ENCODE results near the gene MAB21L4.

Gene MAB21L4

DNA sequence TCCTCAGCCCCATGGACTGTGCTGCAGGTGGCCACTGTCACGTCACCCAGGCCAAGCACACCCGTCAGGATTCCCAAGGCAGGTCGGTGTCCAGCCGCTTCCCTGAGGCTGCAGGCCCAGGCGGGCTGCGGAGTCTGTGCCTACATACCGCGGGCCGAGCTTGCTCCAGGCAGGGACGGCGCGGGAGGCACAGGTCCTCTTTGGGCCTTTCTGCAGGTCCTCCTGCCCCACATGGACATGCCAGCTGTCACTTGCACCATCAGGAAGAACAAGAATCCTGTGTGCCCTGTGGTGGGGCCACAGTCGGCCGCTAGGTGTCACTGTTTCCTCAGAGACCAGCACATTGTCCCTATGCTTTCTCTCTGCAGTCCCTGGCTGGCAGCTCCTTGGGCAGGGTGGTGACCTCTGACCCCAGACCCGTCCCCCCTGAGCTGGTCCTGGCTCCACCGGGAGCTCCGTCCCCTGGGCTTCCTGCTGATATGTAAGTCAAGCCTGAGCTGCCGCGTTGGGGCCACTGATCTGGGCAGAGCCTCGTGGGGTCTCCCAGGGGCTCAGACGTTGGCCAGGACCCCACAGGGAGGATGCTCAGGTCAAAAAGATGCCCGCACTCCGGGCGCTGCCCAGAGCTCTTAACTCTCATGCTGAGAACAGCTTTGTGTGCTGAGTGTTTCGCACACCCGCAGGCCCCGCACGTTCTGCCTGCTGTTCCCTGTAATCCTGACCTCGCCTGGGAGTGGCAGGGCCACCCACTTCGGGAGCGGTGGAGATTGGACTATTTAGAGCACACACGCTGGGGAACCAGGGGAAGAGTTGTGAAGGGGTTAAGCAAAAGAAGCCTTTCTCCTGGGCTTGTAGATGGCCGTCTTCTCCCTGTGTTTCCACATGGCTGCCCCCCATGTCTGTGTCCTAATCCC lies 44.6 kb downstream of the MAB21L4 start:
- Histone ChIP-seq H3K36me3 (ENCODE audit: control insufficient read depth, insufficient read depth, low read length) (no peaks in the 10 kb centered on the region), H3K27me3 (replicated peaks; ENCODE audit: control insufficient read depth, insufficient read depth, low read length) (no peaks in the 10 kb centered on the region), H3K4me3 (replicated peaks; ENCODE audit: low read depth, low read length) (no peak overlapping the region)
- TF ChIP-seq, protein P1, sequence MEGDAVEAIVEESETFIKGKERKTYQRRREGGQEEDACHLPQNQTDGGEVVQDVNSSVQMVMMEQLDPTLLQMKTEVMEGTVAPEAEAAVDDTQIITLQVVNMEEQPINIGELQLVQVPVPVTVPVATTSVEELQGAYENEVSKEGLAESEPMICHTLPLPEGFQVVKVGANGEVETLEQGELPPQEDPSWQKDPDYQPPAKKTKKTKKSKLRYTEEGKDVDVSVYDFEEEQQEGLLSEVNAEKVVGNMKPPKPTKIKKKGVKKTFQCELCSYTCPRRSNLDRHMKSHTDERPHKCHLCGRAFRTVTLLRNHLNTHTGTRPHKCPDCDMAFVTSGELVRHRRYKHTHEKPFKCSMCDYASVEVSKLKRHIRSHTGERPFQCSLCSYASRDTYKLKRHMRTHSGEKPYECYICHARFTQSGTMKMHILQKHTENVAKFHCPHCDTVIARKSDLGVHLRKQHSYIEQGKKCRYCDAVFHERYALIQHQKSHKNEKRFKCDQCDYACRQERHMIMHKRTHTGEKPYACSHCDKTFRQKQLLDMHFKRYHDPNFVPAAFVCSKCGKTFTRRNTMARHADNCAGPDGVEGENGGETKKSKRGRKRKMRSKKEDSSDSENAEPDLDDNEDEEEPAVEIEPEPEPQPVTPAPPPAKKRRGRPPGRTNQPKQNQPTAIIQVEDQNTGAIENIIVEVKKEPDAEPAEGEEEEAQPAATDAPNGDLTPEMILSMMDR (IDR thresholded peaks at IDR 0.05; ENCODE audit: insufficient read depth, low read length, poor library complexity, severe bottlenecking) = peak; percentile 92
- DNase-seq (ENCODE audit: extremely low read depth, insufficient read length) = peak; percentile 55

DNA sequence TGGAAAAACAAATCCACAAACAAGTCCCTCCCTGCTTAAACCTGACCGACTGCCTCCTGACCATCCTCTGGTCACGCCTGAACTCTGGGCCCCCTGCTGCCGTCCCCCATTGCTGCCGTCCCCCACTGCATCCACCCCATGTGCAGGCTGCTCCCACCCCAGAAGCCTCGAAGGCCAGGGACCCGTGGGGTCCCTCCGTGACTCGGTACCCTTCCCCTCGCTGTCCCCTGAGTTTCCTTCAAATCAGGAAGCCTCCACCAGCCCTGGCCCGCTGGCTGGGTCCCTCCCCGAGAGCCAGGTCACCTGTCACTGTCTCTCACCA lies 45.2 kb downstream of the MAB21L4 start:
- Histone ChIP-seq H3K36me3 (ENCODE audit: control insufficient read depth, insufficient read depth, low read length) (no peaks in the 10 kb centered on the region), H3K27me3 (replicated peaks; ENCODE audit: control insufficient read depth, insufficient read depth, low read length) (no peaks in the 10 kb centered on the region), H3K4me3 (replicated peaks; ENCODE audit: low read depth, low read length) (no peak overlapping the region)
- no peak for DNase-seq (ENCODE audit: extremely low read depth, insufficient read length)
- TF ChIP-seq, protein P1 (IDR thresholded peaks at IDR 0.05; ENCODE audit: insufficient read depth, low read length, poor library complexity, severe bottlenecking) = no peak

DNA sequence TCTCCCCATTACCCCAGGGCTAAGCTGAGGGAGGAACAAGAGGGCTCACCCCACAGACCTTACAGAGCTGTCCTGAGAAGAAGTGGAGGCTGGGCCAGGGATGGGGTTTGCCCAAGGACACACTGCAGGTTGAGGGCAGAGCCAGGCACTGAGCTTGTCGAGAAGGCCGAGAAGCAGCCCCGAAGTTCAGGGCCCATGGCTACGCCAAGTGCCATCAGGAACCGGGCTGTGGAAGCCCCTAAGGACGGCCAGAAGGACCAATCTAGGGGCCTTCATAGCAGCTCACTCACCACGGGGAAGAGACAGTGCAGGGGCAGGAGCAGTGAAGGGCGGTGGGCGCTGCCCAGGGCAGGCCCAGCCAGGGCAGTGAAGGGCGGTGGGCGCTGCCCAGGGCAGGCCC lies 45.9 kb downstream of the MAB21L4 start:
- TF ChIP-seq, protein P1 (IDR thresholded peaks at IDR 0.05; ENCODE audit: insufficient read depth, low read length, poor library complexity, severe bottlenecking) = no peak
- H3K4me3 ChIP-seq (replicated peaks; ENCODE audit: low read depth, low read length) = no peak overlapping the region
- H3K27me3 ChIP-seq (replicated peaks; ENCODE audit: control insufficient read depth, insufficient read depth, low read length) = no peaks in the 10 kb centered on the region
- no peaks in the 10 kb centered on the region for H3K36me3 ChIP-seq (ENCODE audit: control insufficient read depth, insufficient read depth, low read length)
- no peak for DNase-seq (ENCODE audit: extremely low read depth, insufficient read length)

DNA sequence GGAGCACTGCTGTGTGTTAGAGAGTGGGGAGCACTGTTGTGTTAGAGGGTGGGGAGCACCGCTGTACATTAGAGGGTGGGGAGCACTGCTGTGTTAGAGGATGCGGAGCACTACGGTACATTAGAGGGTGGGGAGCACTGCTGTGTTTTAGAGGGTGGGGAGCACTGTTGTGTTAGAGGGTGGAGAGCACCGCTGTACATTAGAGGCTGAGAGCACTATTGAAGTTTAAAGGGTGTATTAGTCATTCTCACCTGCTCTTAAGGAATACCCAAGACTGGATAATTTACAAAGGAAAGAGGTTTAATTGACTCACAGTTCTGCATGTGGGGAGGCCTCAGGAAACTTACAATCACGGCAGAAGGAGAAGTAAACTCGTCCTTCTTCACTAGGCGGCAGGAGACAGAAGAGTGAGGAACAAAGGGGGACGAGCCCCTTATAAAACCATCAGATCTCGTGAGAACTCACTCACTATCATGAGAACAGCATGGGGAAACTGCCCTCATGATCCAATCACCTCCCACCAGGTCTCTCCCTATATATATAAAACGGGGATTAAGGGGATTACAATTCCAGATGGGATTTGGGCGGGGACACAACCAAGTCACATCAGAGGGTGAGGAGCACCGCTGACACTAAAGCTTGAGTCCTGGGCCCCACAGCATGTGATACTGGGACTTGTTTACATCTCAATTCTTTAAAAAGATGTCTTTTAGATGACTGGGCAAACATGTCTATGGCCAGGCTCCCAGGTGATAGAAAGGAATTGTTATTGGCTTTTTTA lies 46.9 kb downstream of the MAB21L4 start:
- Histone ChIP-seq H3K4me3 (replicated peaks; ENCODE audit: low read depth, low read length) (no peak overlapping the region), H3K36me3 (ENCODE audit: control insufficient read depth, insufficient read depth, low read length) (no peaks in the 10 kb centered on the region), H3K27me3 (replicated peaks; ENCODE audit: control insufficient read depth, insufficient read depth, low read length) (no peaks in the 10 kb centered on the region; the same call in 1 of the 2 replicates)
- TF ChIP-seq, protein P1 (IDR thresholded peaks at IDR 0.05; ENCODE audit: insufficient read depth, low read length, poor library complexity, severe bottlenecking) = no peak
- DNase-seq (ENCODE audit: extremely low read depth, insufficient read length) = no peak

DNA sequence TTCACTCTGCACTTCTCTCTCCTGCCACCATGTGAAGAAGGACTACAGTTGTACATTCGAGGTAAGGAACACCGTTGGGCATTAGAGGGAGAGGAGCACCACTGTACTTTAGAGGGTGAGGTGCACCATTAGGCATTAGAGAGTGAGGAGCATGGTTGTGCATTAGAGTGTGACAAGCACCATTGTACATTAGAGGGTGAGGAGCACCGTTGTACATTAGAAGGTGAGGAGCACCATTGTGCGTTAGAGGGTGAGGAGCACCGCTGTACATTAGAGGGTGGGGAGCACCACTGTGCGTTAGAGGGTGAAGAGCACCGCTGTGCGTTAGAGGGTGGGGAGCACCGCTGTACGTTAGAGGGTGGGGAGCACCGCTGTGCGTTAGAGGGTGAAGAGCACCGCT lies 48.1 kb downstream of the MAB21L4 start:
- TF ChIP-seq, protein P1 (IDR thresholded peaks at IDR 0.05; ENCODE audit: insufficient read depth, low read length, poor library complexity, severe bottlenecking) = no peak
- no peak for DNase-seq (ENCODE audit: extremely low read depth, insufficient read length)
- no peak overlapping the region for H3K4me3 ChIP-seq (replicated peaks; ENCODE audit: low read depth, low read length)
- H3K27me3 ChIP-seq (replicated peaks; ENCODE audit: control insufficient read depth, insufficient read depth, low read length) = no peaks in the 10 kb centered on the region; the same call in 1 of the 2 replicates
- no peaks in the 10 kb centered on the region for H3K36me3 ChIP-seq (ENCODE audit: control insufficient read depth, insufficient read depth, low read length)

Data from GM06990 (cell line).